GM18519 (cell line): ENCODE results near the gene PDE3A.
"Not testable (repeated sequence)": the region's sequence is repeated elsewhere in the genome, so short reads cannot be mapped to it uniquely, and the experiment has no call there.

Source experiments
- ATAC-seq: cut with Tn5 transposase; IDR thresholded peaks from one replicate; pipeline ENCODE4 v1.9.1; 2021; ENCODE audit warnings: mild to moderate bottlenecking, moderate library complexity; ENCODE audit not compliant: unreplicated experiment, low FRiP score

PDE3A gene

DNA sequence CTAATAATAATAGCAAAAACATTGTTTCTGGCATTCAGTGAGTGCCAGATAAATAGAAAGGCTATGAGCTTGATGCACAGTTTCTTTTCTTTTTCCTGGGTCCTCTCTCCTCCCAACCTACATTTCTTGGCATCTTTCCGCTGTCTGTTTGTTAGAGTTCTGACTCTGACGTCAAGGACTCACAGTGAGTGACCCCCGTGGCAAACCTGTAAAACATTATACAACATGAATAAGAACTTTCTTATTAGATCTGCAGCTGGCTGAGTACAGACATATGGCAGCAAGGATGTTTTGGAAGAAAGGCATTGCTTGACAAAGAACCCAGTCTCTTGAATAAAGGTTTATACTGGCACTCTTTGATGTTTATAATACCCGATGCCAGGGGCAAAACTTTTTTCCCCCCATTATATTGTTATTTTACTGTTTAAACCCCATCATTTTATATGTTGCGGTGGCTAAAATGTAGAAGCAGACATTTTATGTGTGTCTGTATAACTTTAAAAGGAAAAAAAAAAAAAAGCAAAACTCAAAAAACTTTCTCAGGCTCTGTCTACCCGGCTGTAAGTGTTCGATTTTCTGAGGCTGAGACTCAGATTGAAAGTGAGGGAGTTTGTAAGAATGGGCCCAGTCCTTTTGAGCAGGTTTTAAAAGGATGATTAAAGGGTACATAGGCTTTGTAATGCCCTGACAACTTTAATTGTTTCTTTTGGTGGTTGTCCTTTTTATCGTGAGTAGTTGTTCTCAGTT lies 159.3 kb downstream of the PDE3A start:
- no peak for ATAC-seq

- ATAC-seq = no peak
Measured at GRCh38 chr12:20528208-20528607, 159.9 kb downstream of the PDE3A start.

- ATAC-seq = no peak
Measured at GRCh38 chr12:20546267-20546666, 177.9 kb downstream of the PDE3A start.

- ATAC-seq = no peak
Measured at GRCh38 chr12:20547816-20548575, 179.7 kb downstream of the PDE3A start.

GRCh38 chr12:20548611-20549010 lies 180.3 kb downstream of the PDE3A start:
- no peak for ATAC-seq

- no peak for ATAC-seq
Measured at GRCh38 chr12:20549108-20549719, 180.9 kb downstream of the PDE3A start.

DNA sequence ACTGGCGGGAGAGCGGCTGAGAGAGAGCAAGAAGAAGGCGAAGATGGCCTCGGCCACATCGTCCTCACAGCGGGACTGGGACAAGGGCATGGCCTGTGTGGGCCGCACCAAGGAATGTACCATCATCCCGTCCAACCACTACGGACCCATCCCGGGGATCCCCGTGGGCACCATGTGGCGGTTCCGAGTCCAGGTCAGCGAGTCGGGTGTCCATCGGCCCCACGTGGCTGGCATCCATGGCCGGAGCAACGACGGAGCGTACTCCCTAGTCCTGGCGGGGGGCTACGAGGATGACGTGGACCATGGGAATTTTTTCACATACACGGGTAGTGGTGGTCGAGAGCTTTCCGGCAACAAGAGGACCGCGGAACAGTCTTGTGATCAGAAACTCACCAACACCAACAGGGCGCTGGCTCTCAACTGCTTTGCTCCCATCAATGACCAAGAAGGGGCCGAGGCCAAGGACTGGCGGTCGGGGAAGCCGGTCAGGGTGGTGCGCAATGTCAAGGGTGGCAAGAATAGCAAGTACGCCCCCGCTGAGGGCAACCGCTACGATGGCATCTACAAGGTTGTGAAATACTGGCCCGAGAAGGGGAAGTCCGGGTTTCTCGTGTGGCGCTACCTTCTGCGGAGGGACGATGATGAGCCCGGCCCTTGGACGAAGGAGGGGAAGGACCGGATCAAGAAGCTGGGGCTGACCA lies 183.6 kb downstream of the PDE3A start:
- not testable (repeated sequence) for ATAC-seq

GRCh38 chr12:20552586-20552985 lies 184.2 kb downstream of the PDE3A start:
- ATAC-seq = not testable (repeated sequence)

DNA sequence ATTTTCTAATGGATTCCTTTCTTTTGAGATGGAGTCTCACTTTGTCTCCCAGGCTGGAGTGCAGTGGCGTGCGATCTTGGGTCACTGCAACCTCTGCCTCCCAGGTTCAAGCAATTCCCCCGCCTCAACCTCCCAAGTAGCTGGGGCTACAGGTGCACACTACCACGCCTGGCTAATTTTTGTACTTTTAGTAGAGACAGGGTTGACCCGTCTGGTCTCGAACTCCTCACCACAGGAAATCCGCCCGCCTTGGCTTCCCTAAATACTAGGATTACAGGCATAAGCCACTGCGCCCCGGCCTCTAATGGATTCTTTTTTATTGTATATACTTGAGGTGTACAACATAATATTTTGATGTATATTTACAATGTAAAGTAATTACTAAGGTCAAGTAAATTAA lies 186.7 kb downstream of the PDE3A start:
- no peak for ATAC-seq

DNA sequence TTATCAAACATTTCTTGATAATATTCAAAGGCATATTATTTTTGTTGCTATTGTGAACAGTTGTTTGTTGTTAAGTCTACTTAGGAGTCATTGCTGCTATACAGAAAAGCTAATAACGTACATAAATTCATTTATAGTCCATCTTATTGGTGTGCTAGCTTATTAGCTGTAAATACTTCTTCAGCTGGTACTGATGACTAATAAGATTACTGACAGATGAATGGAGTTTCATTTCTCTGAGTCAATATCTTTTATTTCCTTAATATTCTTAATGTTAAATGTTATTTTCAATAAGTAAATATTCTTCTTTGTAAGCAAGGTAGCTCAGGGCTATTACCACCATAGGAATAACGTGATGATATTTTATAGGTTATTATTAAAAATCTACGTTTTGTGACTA lies 187.4 kb downstream of the PDE3A start:
- no peak for ATAC-seq

- ATAC-seq = no peak
Measured at GRCh38 chr12:20557096-20557495, 188.8 kb downstream of the PDE3A start.

DNA sequence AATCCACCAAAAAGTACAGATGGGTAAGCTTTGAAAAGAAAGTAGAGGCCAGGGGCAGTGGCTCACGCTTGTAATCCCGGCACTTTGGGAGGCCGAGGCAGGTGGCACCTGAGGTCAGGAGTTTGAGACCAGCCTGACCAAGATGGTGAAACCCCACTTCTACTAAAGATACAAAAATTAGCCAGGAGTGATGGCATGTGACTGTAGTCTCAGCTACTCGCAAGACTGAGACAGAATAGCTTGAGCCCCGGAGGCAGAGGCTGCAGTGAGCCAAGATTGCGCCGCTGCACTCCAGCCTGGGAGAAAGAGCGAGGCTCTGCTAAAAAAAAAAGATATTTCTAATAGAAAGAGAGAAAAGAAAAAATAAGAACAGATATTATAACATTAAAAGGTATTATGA lies 192.6 kb downstream of the PDE3A start:
- ATAC-seq = no peak

DNA sequence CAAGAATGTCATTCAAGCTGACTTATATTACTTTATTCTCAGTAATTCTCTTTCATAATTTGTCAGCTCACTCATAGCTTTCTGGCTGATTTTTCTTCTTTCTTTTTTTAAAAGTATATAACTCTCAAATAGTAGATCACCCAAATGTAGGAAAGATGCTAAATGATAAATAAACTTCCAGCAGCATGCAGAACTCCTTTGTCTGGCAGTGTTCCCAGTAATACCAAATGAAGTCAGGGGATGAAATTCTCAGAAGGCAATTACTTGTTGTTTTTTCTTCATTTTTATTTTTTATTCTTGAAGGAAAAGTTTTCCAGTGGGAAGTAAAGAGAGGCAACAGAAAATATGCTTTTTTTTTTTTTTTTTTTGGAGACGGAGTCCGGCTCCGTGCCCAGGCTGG lies 193.5 kb downstream of the PDE3A start:
- ATAC-seq = no peak

GRCh38 chr12:20567413-20567812 lies 199.1 kb downstream of the PDE3A start:
- ATAC-seq = no peak

- ATAC-seq = no peak
Measured at GRCh38 chr12:20572451-20572850, 204.1 kb downstream of the PDE3A start.

DNA sequence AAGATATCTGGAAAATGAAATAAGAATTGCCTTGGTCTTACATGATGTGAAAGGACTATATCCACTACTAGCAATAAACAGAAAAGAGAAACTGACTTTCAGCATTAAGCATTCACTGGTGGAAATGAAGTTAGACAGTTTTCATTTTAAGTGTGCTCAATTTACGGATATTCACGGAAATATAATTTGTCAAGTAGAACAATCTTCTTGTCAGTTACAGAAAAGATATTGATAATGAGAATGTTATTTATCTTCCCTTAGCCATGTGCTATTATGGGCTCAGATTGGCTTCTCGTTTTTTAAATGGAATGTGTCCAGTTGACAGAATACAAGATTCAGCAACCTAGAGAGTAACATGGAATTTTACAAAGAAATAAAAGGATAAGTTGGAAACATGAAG lies 208.2 kb downstream of the PDE3A start:
- ATAC-seq = no peak

DNA sequence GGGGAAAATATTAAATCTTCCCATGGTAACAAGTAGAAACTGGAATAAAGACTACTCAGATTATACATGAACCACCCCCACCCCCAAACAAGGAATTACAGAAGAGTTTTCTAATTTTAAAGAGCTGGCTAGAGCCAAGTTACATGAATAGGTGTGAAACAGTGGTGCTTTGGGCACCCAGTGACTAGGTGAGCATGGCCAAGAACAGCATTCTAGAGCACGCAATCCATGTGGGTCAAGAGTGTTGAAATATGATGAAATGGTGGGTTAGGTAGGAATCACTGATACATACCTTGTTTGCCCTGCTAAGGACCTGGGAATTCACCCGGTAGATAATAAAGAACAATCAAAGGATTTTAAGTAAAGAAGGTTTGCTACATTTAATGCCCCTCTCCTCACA lies 208.7 kb downstream of the PDE3A start:
- no peak for ATAC-seq

DNA sequence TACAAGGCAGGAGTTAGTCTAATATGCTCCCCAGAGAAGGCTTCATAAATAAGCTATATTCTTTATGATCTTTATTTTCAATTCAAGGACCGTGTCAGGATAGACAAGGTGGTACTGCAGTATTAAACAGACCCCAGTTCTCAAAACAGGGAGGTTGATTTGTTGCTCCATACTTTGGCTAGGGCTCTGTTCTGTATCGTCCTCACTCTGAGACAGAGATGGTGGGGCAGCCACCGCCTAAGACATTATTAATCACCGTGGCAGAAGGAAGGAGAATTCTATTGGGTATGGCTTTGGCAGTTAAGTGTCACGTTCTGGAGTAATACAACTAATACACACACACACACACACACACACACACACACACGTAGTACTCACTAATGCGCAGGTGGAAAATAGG lies 209.8 kb downstream of the PDE3A start:
- ATAC-seq = no peak

- no peak for ATAC-seq
Measured at GRCh38 chr12:20585055-20585625, 216.8 kb downstream of the PDE3A start.

DNA sequence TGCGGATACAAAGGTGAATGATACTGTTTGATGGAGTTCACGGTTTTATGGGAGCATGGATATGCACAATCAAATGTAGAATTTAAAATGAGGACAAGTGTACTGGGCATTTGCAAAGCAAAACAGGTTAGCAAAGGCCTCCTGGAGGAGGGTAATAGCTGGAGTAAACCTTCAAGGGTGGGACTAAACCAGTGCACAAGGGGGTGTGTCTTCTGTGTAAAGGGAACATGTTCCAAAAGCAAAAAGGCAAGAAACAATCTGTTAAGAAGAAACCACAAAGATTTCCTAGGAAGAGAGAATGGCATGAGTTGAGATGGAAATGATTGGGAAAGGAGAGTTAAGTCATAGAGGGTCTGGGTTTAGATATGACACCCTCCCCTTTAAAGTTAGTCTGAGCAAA lies 217.6 kb downstream of the PDE3A start:
- no peak for ATAC-seq

DNA sequence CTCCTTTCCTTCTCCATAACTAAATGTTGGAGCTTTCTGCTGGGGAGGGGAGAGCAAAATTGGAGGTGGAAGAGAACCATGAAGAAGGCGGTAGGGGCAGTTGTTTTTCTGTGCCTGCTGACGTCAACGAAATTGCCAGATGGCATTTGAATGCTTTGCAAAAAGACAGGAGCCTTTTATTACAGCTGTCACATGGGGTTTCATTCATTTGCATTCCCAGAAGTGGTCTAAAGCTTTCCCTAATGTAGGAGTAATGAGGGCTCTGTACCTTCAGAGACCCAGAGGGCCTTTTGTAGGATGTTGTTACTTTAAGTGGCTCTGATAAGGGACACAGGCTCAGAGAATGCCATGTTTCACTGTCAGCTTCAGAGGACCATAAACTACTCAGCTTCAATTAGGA lies 219.7 kb downstream of the PDE3A start:
- no peak for ATAC-seq
